Right atrium auricular region (tissue), 2 donors: ENCODE results near the gene MORN1. TPM values are rescaled to one million over a fixed set of nuclear protein-coding genes. Genes with fewer than 3 reads are reported as not detected.

Source experiments
- DNase-seq: peaks from one replicate; pipeline ENCODE4 v3.0.0-alpha.2; 2019; ENCODE audit warnings: low spot score
- H3K27ac ChIP-seq, 2 donors: fragments of 200-600 bp; sonication (generic); 1 replicate in 1 of 2; 2 replicates in 1 of 2; pipeline ENCODE4 v1.5.1; 2016 to 2019
- H3K27me3 ChIP-seq, 2 donors: fragments of 200-600 bp; sonication (generic); one replicate each; pipeline versions ENCODE4 v1.5.1 to v1.6.0; 2017 to 2019
- H3K36me3 ChIP-seq: fragments of 200-600 bp; sonication (generic); one replicate; pipeline ENCODE4 v1.5.1; 2016
- H3K4me1 ChIP-seq, 2 donors: fragments of 200-600 bp; sonication (generic); one replicate each; pipeline versions ENCODE4 v1.5.1 to v1.6.0; 2017 to 2019
- H3K4me3 ChIP-seq, 2 donors: fragments of 200-600 bp; sonication (generic); 1 replicate in 1 of 2; 2 replicates in 1 of 2; pipeline ENCODE4 v1.5.1; 2017 to 2019; ENCODE audit warnings: mild to moderate bottlenecking in 1 of 2, moderate library complexity in 1 of 2
- H3K9me3 ChIP-seq, 2 donors: fragments of 200-600 bp; sonication (generic); one replicate each; pipeline ENCODE4 v1.5.1; 2019
- total RNA-seq, 2 donors: library from RNA; depleted of rRNA; stranded (reverse); fragments of >200 nt; gene quantifications; one replicate each; pipeline ENCODE4 v1.1.0, GENCODE V29; 2016
- TF ChIP-seq, protein P1 (sequence below), 2 donors: fragments of 200-600 bp; sonication (generic); IDR thresholded peaks; one replicate each; pipeline ENCODE4 v1.5.1; 2019; ENCODE audit warnings: antibody characterized with exemption in 2 of 2

The MORN1 gene
- total RNA-seq, 2 donors from 2014 or later, result 2.2 to 3.8 TPM

DNA sequence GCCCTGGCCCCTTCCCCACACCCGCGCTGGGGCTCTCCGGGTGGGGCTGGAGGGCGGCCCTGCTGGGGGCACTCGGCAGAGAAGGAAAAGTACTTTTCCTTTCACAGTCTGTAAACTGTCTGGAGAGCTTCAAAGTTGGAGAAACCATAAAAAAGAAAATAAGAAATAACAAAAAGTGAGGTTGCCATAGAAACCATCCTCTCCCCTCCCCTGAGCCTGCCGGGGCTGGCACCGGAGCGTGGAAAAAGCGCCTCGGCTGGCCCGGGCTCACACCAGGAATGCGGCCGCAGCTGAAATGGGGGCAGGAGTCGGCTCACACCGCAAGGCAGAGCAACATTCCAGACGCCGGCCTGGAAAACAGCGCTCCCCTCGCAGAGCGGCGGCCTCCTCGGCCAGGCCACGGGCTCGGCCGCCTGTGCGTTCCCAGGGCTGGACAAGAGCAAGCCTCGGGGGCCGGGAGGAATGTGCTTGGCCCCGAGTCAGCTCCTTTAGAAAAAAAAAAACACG lies 69.2 kb downstream of the MORN1 start:
- Histone ChIP-seq H3K4me3 (peak overlapping the region in 1 of 2 donors; percentile 18), H3K9me3 (no peaks in the 10 kb centered on the region), H3K4me1 (peaks cover 0 to 59% of the 10 kb centered on the region in 2 donors), H3K27me3 (no peaks in the 10 kb centered on the region), H3K27ac (peak overlapping the region; percentile 78 to 84), H3K36me3 (no peaks in the 10 kb centered on the region)
- TF ChIP-seq, protein P1, sequence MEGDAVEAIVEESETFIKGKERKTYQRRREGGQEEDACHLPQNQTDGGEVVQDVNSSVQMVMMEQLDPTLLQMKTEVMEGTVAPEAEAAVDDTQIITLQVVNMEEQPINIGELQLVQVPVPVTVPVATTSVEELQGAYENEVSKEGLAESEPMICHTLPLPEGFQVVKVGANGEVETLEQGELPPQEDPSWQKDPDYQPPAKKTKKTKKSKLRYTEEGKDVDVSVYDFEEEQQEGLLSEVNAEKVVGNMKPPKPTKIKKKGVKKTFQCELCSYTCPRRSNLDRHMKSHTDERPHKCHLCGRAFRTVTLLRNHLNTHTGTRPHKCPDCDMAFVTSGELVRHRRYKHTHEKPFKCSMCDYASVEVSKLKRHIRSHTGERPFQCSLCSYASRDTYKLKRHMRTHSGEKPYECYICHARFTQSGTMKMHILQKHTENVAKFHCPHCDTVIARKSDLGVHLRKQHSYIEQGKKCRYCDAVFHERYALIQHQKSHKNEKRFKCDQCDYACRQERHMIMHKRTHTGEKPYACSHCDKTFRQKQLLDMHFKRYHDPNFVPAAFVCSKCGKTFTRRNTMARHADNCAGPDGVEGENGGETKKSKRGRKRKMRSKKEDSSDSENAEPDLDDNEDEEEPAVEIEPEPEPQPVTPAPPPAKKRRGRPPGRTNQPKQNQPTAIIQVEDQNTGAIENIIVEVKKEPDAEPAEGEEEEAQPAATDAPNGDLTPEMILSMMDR (IDR thresholded peaks at IDR 0.05), result peak in 1 of 2 donors; percentile 32
- DNase-seq, result peak; percentile 92

DNA sequence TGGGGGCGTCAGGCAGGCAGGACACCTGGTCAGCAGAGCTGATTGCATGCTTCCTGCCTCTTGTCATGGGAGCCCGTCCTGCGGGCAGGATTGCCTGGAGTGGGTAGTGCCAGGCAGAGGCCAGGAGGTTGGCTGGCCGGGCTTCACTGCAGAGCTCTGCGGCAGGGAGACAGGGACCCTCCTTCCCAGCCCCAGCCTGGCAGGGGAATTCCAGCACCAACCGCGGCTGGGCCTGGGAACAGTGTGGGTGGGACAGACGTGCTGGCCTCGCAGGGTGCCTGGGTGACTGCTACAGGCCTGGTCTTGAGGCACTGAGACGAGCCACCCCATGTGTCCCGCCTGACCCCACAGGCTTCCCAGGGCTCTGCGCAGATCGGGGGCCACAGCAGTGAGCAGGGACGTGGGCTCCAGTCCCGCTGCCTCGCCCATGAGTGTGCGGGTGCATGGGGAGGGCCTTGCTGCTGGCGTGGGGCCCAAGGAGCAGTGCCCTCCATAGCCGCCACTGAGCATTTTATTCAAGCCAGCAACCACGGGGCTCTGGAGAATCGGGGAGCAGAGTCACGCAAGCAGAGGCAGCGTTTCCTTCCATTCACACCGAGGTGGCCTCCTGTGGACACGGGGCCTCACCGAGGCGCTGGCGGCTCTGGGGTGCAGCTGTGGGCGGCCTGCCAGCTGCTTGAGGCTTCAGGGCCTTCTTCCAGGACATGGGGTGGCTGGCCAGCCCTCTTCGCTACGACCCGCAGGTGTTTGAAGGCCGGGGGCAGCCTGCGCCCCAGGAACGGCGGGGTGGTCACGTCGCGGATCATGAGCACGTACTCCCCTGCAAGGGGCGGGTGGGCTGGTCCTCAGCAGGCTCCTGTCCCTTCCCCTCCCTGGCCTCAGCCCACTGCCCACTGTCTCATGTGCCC lies 70.3 kb downstream of the MORN1 start:
- Histone ChIP-seq H3K4me1 (peaks cover 0 to 70% of the 10 kb centered on the region in 2 donors), H3K9me3 (no peaks in the 10 kb centered on the region), H3K4me3 (no peak overlapping the region), H3K27ac (peak overlapping the region; percentile 78 to 84), H3K36me3 (no peaks in the 10 kb centered on the region), H3K27me3 (no peaks in the 10 kb centered on the region)
- DNase-seq, result no peak
- TF ChIP-seq, protein P1 (IDR thresholded peaks at IDR 0.05), result no peak

DNA sequence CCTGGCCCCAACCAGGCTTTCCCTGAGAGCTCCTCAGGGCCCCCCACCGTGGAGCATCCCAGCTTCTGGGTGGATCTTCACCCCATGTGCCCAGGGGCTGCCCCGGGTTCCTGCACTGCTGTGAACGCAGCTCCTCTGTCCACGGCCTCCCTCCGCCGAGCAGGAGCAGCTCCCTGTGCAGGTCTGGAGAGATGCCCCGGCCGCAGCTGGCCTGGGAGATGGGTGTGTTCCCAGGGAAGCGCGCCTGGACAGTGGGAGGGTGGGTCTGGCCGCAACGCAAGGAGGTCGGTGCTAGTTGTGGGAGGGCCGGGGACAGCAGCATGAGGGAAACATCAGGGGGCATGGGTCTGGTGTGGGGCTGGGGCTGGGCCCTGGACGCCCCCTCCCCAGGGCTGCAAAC lies 71.3 kb downstream of the MORN1 start:
- no peak overlapping the region for H3K27ac ChIP-seq
- no peak for DNase-seq

DNA sequence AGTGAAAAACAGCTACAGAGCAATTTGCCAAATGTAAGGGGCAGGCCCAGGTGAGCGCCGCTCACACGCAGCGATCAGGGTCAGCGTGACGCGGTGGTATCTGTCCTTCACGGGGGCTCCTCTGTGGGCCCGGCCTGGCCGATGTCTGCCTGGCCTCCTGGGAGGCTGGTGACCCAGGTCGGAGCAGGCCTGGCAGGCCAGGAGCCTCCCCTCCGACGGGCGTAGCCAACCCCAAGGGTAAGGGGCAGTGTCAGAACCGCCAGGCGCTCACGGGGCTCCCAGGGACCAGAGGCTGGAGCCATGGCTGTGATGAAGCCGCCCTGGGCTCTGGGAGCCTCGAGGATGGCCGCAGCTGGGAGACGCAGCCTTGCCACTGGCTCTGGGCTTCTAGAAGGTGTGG lies 72.1 kb downstream of the MORN1 start:
- Histone ChIP-seq H3K36me3 (no peaks in the 10 kb centered on the region), H3K27me3 (no peaks in the 10 kb centered on the region), H3K27ac (peak overlapping the region; percentile 35 to 63), H3K9me3 (no peaks in the 10 kb centered on the region), H3K4me1 (peaks cover 0 to 83% of the 10 kb centered on the region in 2 donors), H3K4me3 (no peak overlapping the region)
- no peak for DNase-seq
- TF ChIP-seq, protein P1 (IDR thresholded peaks at IDR 0.05), result no peak

More for the DNA sequence above, 71.3 kb downstream of the MORN1 start:
- Histone ChIP-seq H3K4me1 (peaks cover 0 to 80% of the 10 kb centered on the region in 2 donors), H3K4me3 (no peak overlapping the region), H3K36me3 (no peaks in the 10 kb centered on the region), H3K9me3 (no peaks in the 10 kb centered on the region), H3K27me3 (no peaks in the 10 kb centered on the region)
- TF ChIP-seq, protein P1 (IDR thresholded peaks at IDR 0.05), result no peak

DNA sequence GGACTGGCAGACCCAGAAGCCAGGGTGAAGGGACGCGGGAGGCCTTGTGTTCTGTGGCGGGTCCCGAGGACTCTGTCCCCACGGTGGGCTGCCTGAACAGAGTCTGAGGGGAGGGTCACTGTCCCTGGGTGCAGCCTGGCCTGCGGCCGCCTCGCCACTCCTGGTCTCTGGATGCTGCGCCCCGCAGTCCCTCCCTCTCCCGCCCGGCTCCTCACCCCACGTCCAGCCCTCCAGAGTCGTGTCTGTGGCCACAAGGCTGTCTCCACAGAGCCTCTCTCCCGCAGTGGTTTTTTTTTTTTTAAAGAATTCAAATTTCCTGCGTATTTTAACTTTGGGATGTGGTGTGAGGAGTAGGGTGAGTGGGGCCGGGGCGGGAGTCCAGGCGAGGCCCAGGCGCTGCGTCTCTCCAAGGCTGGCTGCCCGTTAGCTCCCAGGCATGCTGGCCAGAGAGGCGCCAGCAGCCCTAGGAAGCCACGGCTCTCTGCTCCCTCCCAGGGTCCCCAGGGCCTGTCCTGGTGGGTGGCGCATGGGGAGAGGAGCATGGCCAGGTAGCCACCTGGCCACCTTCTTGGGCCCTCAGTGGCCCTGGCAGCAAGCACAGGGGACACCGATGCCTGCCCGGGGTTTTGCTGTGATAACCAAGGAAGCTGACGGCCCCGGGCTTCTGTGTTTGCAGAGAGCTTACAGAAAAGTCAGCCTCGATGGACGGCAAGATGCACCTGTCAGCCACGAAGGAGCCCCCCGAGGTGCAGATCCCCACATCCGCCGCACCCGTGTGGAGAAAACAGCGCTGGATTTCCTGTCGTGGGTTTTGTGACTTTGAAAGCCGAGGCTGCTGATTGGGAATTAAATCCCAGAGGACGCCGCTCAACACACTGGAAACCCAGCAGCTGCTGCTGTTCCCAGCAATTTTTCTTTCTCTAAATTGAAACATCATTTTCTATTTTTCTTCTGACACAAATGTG lies 72.8 kb downstream of the MORN1 start:
- Histone ChIP-seq H3K36me3 (no peaks in the 10 kb centered on the region), H3K4me1 (peaks cover 0 to 90% of the 10 kb centered on the region in 2 donors), H3K27me3 (no peaks in the 10 kb centered on the region), H3K9me3 (no peaks in the 10 kb centered on the region), H3K4me3 (no peak overlapping the region), H3K27ac (peak overlapping the region; percentile 46 to 63)
- DNase-seq, result no peak
- TF ChIP-seq, protein P1 (IDR thresholded peaks at IDR 0.05), result no peak
